Uterus (tissue), 2 donors: ENCODE measurements around the gene NHEJ1.

Experiments used
- CTCF ChIP-seq, 4 experiments: fragments of 200-600 bp in 2 of 4; fragments of 450-650 bp in 2 of 4; sonication (generic) in 2 of 4; IDR thresholded peaks; one replicate each; pipeline ENCODE4 v1.5.1; 2016 to 2019; ENCODE audit warnings: antibody characterized with exemption in 4 of 4, mild to moderate bottlenecking in 2 of 4, moderate library complexity in 1 of 4
- POLR2A ChIP-seq, 2 donors: fragments of 450-650 bp; IDR thresholded peaks; one replicate each; pipeline ENCODE4 v1.6.1; 2016; ENCODE audit warnings: antibody characterized with exemption in 2 of 2, mild to moderate bottlenecking in 1 of 2, moderate library complexity in 1 of 2

GRCh38 chr2:219049282-219049681 is 111.3 kb downstream of the NHEJ1 start:
- no peak for TF ChIP-seq POLR2A (IDR thresholded peaks at IDR 0.05)
- no peak for TF ChIP-seq CTCF (IDR thresholded peaks at IDR 0.05)
